ENCODE data around the gene TP53RK. TPM values are rescaled to one million over a fixed set of nuclear protein-coding genes. Genes with fewer than 3 reads are reported as not detected.

Gene TP53RK
- total and polyA plus RNA-seq, 9 donors: 7.7 to 17.5 (median 13.4) TPM

DNA sequence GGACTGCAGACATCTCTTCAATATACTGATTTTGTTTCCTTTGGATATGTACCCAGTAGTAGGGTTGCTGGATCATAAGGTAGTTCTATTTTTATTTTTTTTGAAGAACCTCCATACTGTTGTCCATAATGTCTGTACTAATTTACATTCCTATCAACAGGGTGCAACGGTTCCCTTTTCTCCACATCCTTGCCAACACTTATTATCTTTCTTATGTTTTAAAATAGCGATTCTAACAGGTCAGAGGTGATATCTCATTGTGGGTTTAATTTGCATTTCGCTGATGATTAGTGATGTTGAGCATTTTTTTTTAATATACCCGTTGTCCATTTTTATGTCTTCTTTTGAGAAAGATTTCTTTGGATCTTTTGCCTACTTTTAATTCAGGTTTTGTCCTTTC is 2.0 kb upstream of the TP53RK start:
- Histone ChIP-seq H3K9me3 (no peaks in the 10 kb centered on the region), H3K27ac (no peak overlapping the region), H3K27me3 (no peaks in the 10 kb centered on the region), H3K4me3 (no peak overlapping the region), H3K36me3 (no peaks in the 10 kb centered on the region), H3K4me1 (ENCODE audit: insufficient read depth) (peaks cover 3% of the 10 kb centered on the region)
- intact Hi-C loops (cut with DNase I): no loop called here
- TF ChIP-seq EP300 (IDR thresholded peaks at IDR 0.05) (no peak), POLR2A (IDR thresholded peaks at IDR 0.05) (no peak)
- TF ChIP-seq, protein P1, sequence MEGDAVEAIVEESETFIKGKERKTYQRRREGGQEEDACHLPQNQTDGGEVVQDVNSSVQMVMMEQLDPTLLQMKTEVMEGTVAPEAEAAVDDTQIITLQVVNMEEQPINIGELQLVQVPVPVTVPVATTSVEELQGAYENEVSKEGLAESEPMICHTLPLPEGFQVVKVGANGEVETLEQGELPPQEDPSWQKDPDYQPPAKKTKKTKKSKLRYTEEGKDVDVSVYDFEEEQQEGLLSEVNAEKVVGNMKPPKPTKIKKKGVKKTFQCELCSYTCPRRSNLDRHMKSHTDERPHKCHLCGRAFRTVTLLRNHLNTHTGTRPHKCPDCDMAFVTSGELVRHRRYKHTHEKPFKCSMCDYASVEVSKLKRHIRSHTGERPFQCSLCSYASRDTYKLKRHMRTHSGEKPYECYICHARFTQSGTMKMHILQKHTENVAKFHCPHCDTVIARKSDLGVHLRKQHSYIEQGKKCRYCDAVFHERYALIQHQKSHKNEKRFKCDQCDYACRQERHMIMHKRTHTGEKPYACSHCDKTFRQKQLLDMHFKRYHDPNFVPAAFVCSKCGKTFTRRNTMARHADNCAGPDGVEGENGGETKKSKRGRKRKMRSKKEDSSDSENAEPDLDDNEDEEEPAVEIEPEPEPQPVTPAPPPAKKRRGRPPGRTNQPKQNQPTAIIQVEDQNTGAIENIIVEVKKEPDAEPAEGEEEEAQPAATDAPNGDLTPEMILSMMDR (IDR thresholded peaks at IDR 0.05): no peak
- WGBS, 3 donors: 28 to 74% (median 50%) methylated on average over 4 of the region's 4 CpGs
- no peak for DNase-seq

DNA sequence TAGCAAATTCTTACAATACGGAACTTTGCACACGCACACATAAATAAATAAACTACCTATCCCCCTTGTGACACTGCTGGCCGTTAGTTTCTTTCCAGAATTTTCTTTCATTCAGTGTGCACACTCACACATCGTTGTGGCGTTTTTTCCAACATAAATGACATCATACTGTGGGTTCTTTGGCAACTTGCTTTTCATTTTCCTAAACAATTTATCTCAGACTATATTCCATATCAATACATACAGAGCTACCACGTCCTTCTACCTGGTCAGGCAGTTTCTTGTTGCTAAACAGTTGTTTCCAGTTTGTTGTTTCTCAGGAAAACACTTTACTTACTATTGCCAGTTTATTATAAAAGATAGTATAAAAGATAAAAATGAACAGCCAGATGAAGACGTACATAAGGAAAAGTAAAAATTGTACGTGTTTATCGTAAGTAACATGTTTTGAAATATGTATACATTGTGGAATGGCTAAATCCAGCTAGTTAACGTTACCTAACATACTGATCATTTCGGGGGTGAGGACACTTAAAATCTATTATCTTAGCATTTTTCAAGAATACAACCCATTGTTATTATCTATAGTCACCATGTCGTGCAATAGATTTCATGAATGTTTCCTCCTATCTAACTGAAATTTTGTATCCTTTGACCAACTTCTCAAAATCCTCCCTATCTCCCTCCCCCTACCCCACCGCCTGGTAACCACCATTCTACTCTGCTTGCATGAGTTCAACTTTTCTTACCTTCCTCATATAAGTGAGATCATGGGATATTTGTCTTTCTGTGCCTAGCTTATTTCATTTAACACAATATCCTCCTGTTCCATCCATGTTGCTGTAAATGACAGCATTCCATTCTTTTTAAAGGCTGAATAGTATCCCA is 1.2 kb upstream of the TP53RK start:
- H3K27ac ChIP-seq: no peak overlapping the region
- H3K4me1 ChIP-seq (ENCODE audit: insufficient read depth): peaks cover 3% of the 10 kb centered on the region
- no peaks in the 10 kb centered on the region for H3K27me3 ChIP-seq
- intact Hi-C loops (cut with DNase I): no loop called here
- TF ChIP-seq, protein P1 (IDR thresholded peaks at IDR 0.05): no peak
- DNase-seq: no peak
- peak overlapping the region; percentile 33 for H3K4me3 ChIP-seq
- no peaks in the 10 kb centered on the region for H3K36me3 ChIP-seq
- WGBS, 3 donors: 45 to 50% (median 48%) methylated on average over 13 of the region's 13 CpGs
- H3K9me3 ChIP-seq: no peaks in the 10 kb centered on the region

DNA sequence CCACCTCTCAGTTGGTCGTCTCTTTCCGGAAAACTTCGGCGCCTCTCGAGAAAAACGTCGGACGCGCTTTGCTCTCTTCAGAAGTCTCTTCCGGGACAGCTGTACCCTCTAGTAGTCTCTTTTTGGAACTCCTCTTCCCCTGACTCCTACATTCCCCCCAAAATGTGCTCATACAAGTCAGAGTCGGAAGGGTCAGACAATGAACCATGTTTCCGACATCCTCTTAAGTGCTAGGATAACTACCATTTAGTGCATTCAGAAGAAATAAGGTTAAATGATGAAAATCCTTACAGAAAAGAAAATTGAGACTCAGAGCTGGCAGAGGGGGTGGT is 476 bp upstream of the TP53RK start:
- WGBS, 3 donors: 0% methylated on average over 12 of the region's 12 CpGs
- intact Hi-C loops (cut with DNase I): no loop called here
- H3K27ac ChIP-seq: peak overlapping the region in 1 of 2 donors; percentile 63

DNA sequence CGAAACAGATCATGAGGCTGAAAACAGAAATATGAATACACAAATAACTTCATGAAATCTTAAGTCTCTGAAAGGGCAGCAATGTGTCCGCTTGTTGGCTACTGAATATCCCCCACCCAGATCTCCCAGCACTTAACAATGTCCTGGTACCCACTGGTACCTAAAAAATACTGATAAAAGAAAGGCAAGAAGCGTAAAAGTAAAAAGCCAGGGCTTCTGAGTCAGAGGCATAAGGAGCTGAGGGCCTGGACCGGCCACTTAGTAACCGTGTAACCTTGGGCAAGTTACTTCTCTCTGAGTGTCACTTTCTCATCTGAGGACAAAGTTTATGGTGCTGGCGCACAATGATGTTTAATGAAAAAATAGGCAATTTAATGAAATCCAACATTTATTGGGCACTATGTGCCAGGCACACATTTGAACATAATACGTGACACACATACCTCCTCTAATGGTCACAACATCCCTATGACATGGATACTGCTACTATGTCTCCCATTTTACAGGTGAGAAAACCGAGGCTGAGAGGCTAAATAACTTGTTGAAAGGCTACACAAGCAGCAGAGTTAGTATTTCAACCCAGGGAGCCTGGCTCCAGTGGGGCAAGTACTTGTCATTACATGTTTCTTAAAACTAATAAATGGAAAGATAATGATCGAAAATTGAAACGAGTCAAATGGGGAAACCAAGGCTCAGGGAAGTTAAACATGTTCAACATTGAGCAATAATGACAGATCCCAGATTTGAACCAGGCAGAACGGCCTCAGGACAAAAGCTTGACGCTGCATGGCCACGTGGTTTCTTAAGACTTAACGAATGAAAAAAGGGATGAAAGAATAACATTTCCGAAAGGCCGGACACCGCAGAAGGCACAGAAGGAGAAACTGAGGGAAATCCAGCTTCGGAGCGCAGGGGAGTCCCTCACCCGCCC is 828 bp downstream of the TP53RK start:
- DNase-seq: no peak
- Histone ChIP-seq H3K27me3 (no peaks in the 10 kb centered on the region), H3K9me3 (no peaks in the 10 kb centered on the region), H3K36me3 (no peaks in the 10 kb centered on the region), H3K4me1 (ENCODE audit: insufficient read depth) (peaks cover 4% of the 10 kb centered on the region), H3K4me3 (peak overlapping the region; percentile 99), H3K27ac (peak overlapping the region; percentile 76 to 85)
- TF ChIP-seq, protein P1 (IDR thresholded peaks at IDR 0.05): no peak
- TF ChIP-seq POLR2A (IDR thresholded peaks at IDR 0.05) (no peak), EP300 (IDR thresholded peaks at IDR 0.05) (no peak)
- WGBS, 3 donors: 6 to 10% (median 6%) methylated on average over 20 of the region's 20 CpGs
- intact Hi-C loops (cut with DNase I): no loop called here

More for the DNA sequence above, 476 bp upstream of the TP53RK start:
- Histone ChIP-seq H3K27me3 (no peaks in the 10 kb centered on the region), H3K36me3 (no peaks in the 10 kb centered on the region), H3K4me1 (ENCODE audit: insufficient read depth) (peaks cover 3% of the 10 kb centered on the region), H3K9me3 (no peaks in the 10 kb centered on the region), H3K4me3 (peak overlapping the region; percentile 33)
- no peak for DNase-seq
- TF ChIP-seq EP300 (IDR thresholded peaks at IDR 0.05): no peak
- TF ChIP-seq, protein P1 (IDR thresholded peaks at IDR 0.05): no peak
- TF ChIP-seq POLR2A (IDR thresholded peaks at IDR 0.05): no peak
